ENCODE data around the gene PRAC1.

The PRAC1 gene

DNA sequence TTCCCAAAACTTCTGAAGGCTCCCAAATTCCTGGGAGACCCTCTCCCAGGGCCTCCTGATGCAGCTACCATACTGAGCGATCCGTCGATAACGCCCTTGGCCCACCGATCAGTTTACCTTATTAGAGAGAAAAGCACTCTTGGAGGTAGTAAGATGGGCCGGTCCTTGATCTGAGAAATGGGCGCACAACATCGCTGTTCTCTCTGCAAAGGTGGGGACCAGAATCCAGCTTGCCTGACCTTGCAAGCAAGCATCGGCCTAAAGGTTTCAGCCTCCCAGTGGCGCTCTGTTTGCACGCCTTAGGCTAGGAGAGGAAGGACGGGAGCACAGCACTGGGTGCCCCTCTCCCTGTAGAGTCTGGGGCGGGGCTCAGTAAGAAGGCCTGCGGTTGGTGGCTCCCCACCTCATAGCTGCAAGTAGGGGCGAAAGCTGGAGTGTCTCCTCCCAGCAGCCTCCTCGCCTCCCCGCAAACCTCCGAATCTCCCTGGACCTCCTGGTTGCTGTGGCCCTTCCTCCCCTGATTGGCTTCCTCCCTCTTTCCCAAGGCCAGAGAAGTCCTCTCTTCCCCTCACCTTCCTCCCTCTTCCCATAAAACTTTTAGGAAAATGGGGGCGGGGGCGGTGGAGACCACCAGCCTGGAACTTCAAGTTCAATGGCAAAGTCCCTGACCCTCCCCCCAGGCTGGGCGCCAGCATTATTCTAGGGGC, at the start of gene PRAC1:
Gene PRAC1 (minus strand): TSS at position 318 of the 707 bp plus-strand sequence. CDS start 126 bp downstream, at position 192.
- no peak for FAIRE-seq

DNA sequence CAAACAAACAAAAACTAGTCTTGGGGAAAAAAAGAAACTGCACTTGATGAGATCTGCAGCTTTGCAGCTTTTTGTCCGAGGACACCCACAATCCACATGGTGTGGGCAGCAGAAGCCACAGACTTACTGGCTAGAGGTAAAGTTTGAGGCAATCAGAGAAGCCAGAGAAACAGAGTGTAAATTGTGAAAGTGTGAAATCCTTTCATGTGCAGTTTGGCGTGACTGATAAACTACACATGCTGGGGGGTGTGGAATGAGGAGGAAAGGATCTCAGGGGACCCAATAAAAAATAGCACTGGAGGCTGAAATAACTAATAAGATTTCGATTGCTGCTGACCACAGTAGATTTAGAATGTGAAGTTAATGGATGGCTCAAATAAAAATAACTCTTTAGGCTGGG, 48.6 kb upstream of the PRAC1 start:
- no peak for FAIRE-seq

- FAIRE-seq = no peak
These were observed 46.8 kb upstream of the PRAC1 start for GRCh38 chr17:48769009-48769675.

DNA sequence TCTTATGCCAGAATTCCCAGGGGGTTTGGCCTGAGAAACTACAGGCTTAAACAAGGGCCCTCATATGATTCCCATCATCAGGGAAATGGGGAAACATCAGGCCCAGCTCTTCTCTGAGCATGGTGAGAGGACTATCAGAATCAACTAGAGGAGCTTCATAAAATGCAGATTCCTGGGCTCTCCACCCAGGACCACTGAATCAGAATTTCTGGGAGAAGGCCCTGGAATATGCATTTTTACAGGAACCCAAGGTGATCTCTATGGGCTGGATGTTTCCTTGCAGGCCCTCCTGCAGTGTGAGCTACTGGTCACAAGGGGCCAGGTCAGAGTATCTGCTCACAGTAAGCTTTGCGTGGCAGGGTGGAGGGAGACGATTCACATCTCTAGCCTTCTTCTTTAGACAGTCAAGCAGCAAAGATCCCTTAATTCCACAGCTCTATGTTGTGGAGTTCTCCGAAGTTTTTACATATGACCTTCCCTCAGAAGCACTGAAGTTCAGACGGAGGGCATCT, 45.0 kb upstream of the PRAC1 start:
- FAIRE-seq = no peak

GRCh38 chr17:48761114-48761513, 38.8 kb upstream of the PRAC1 start:
- FAIRE-seq = no peak

- FAIRE-seq = no peak
These were observed 38.1 kb upstream of the PRAC1 start for GRCh38 chr17:48760411-48760810.

GRCh38 chr17:48759288-48759687, 37.0 kb upstream of the PRAC1 start:
- FAIRE-seq = no peak

DNA sequence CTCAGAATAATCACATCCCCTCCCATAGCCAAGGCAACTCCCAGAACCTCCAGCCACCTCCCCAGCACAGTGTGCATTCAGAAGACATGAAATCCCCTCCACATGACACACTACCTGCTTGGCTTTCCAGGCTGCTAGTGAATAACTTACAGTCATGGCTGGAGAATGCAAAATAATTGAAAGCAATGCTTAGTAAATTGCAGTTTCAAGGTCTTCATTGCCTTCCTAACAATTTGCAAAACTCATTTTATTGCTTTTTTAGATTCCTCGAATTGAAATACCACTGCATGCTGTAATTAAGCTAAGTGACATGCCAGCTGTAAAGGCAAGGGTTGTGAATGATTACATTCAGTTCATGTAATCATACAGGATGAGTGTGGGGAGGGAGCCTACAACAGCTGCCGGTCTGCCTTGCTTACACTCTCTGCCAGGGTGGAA, 35.2 kb upstream of the PRAC1 start:
- no peak for FAIRE-seq

DNA sequence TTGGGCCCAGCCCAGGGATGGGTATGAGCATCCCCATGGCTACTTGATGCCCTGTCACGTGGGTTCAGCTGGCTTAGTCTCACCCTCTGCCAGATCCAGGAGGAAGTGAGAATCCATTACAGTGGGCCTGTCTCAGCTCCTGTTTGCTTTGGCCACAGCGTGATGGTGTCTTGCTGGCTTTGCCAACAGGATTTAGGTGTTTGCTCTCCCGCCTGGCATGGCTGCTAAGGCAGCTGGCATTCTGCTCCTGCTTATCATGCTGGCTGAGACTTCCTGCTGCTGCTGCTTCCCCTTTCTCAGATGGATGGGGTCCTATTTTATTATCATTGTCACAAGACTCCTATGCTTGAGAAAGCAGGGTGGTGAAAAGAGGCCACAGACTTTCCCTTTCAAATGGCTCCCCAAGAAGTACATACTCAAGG, 34.5 kb upstream of the PRAC1 start:
- no peak for FAIRE-seq

DNA sequence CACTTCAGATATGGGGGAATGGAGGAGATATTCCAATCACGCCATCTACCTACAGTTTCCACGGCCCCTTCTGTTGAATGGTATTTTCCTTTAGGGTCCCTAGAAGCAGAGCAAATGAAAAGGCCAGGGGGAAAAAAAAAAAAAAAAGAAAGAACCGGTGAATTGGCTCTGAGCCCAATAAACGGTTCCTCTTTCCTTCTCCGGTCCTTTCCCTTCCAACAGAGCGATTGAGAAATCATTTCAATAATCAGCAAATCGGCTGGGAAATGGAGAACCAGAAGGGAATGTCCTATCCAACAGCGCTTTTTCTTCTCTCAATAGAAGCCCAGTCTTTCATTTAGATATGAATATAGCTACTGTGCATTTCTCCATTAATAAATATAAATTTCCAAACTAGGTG, 33.0 kb upstream of the PRAC1 start:
- no peak for FAIRE-seq

DNA sequence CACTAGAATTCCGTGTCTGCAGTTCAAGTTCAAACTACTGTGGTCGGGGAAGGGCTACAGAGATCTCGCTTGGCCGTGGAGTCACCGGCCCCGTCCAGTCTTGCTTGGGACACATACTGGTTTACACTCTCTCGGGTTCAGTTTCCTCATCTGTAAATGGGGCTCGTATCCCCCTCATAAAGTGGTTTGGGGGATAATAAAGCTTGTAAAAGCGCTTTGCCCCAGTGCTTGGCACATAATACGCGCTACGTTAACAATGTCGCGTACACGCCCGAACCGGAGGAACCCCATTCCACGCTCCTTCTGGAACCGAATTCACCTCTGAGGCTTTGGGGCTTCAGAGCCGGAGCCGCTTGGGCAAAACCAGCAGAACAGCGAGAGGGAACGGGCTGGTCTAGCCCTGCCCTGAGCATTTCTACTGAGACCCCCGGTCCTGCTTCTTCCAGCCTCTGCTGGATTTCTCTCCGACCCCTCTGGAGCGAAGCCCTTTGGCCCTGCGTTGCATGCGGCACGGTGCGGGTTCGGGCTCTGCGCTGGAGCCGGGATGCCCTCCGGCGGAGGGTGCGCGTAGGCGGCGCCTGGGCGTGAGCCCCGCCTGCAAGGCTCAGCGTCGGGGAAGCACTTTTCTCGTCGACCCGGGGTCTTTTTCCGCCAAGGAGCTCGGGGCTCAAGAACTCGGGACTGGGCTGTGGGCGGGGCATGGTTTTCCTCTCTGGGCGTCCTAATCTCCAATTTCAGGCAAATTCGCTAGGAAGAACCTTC, 32.4 kb upstream of the PRAC1 start:
- no peak for FAIRE-seq

- FAIRE-seq = no peak
These were observed 31.6 kb upstream of the PRAC1 start for GRCh38 chr17:48753794-48754499.

- FAIRE-seq = no peak
These were observed 30.3 kb upstream of the PRAC1 start for GRCh38 chr17:48752399-48753288.

DNA sequence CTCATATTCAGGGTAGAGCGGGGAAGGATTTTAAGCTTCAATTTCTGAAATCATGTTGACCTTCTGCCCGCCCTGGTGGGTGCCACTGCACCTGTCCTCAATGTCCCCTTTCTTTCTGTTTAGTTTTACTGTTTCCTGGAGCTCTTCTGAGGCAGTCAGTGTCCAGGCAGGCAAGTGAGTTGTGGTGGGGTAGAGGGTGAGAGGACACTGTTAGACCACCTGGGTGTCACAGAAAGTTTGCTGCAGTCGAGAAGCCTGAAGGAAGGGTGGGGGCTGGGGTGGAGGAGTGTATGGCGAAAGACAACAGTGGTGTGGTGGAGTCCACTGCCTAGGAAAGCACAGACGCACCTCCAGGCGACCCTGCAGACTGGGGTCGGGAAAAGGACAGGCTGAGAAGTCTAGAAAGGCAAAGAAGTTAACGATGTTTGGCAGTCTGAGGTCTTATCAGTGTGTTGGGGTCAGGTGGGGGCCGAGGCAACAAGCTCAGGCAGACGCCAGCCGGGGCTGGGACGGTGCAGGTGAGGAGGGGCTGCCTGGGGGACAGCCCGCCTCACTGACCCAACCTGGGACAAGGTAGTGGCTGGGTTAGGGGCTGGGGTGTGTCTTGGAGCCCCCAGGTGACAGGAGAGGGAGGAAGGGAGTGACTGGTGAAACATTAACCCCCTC, 29.5 kb upstream of the PRAC1 start:
- FAIRE-seq = no peak

DNA sequence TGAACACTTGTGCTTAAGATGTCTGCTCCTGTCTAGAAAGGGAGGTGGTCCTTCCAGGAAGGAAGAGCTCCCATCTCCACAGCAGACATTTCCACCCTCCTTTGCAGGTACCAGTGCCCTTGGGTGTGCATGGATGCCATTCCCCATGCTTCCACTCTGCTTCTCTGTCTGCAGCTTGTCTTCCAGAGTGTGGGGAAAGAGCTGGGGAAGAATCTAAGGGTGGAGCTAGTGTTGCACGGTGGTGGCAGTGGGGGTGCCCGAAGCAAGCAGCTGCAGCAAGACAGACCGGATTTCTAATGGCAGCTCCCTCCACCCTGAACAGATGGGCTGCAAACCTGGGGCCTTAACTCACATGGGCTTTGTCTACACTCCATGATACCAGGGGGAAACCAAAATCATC, 28.9 kb upstream of the PRAC1 start:
- no peak for FAIRE-seq

- FAIRE-seq = no peak
These were observed 27.6 kb upstream of the PRAC1 start for GRCh38 chr17:48749621-48750553.

DNA sequence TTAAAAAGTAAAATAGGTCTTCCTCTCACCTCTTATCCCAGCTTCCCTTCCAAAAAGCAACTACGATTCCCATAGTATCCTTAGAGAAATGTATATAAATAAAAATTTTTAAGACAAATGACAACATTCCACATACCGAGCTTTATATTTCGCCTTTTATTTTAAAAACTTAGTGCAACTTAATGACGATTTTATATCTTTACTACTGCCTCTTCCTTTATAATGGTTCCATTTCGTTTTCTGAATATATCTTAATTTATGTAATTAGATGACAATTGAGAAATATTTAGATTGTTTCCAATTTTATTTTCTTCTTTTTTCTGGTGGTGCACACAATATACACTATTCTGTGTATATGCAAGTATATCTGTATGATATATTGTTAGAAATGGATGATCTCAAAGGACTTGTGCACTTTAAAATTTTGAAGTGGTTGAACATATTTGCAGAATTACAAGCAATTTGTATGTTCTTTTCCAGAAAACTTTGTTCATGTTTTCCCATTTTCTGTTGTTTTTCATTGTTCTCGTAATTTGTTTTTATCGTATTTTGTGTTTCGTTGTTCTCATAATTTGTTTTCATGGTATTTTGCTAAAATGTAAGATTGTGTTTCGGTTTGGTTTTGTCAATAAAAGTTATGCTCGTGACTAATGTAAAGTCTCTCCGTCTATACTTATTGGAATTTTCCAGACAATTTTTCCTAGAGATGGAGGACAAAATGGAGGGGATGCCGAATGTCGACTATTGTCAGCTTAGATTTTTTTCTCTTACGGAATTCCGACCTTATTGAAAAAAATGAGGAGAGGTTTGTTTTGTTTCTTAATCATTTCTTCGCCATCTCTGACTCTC, 26.6 kb upstream of the PRAC1 start:
- no peak for FAIRE-seq

DNA sequence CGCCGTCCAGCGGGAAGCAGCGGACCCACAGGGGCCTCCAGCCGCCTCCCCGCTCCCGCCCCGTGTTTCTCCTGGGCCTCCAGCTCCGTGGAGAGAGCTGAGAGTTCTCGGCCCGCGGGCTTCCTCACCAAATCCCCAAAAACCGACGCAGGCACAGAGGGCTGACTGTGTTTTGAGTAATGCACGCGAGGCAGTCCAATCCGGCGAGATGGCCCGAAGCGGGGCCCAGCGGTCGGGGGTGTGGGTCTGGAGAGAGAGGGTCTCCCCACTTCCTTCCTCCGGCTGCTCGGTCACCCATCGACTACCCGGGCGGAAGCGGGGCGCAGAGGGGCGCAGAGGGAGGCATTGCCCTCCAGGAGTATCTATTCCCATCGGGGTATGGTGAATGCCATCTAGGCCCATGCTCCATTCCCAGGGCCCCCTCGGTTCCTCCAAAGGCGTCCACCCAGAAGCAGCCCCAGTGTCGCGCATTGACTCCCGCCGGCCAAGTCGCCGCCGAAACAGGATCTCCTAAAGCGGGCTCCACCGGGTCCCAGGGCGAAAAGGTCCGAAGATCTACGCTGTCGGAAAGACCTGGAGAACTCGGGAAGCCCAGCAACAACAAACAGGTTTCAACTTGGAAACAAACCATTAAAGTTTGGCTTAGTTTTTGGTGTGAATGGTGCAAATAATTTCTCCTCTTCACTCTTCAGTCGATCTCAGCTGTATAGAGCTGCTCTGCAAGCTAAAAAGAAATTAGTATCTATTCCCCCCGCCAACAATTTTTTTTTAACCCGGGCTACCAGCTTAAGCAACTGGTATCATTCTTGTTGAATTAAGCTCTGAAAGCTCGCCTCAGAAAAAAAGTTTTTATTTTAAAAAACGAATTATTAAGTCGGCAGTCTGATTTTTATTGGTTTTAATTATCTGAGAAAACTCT, 25.4 kb upstream of the PRAC1 start:
- FAIRE-seq = no peak

Data from colon (tissue), 2 donors.